Measurements from ENCODE around the gene PRRC2B.

Gene PRRC2B

DNA sequence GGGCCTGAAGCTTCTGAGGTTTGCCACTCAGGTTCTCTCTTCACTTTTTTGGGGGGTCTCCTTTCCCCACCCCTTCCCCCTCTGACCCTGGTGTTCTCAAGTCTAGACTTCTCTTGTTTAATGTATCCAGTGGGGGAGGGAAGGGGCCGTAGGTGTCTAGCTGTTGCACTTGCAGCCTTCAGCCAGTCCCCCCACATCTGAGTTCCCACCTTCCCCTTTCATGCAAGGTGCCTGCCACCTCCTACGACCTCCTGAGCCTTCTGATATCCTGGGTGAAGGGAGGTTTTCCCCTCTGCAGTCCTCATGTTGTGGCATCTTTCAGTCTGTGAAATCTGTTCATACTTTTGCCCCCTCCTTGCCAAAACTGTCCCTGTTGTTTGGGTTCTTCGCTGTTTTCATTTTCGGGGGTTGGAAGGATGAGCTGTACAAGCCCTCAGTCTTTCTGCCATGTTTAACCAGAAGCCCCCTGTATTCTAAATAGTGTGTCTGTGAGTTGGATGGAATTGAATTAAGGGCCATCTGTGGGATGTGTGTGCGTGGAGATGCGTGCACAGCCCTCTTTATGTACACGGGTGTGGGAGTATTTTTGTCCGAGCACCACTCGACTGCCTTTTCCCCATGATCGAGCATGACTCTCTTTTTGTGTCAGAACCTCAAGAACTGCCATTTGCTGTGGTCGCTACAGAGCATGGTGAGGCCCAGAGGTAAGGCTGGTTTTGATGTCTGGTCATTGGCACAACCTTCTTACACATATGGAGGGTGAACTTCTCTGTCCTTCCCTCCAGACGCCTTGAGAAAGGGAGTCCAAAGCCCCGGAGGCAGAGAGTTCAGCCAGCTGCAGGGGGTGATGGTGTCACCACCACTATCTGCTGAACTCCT lies 23.6 kb downstream of the PRRC2B start:
- no peak overlapping the region for H2AK5ac ChIP-seq (ENCODE audit: low read length)
- H4K12ac ChIP-seq (ENCODE audit: low read depth, low read length): no peak overlapping the region
- peaks cover 15 to 26% of the 10 kb centered on the region in 2 experiments for H3K36me3 ChIP-seq (ENCODE audit: control insufficient read depth in 1 of 2, insufficient read depth in 2 of 2, low read length in 2 of 2)
- H3K4me3 ChIP-seq (ENCODE audit: low read depth, low read length): no peak overlapping the region
- H2BK5ac ChIP-seq (ENCODE audit: low read depth, low read length, poor library complexity): no peak overlapping the region
- H4K8ac ChIP-seq (ENCODE audit: low read depth, low read length): no peak overlapping the region
- WGBS (ENCODE audit: extremely low coverage, insufficient coverage, insufficient read length): no CpG with 5 or more reads among the region's 13 CpGs
- no peaks in the 10 kb centered on the region for H3K9me3 ChIP-seq (ENCODE audit: insufficient read depth, low read depth, low read length)
- H3K27me3 ChIP-seq (ENCODE audit: insufficient read depth, low read length): no peaks in the 10 kb centered on the region
- H3K79me1 ChIP-seq (ENCODE audit: low read length): no peaks in the 10 kb centered on the region
- H4K91ac ChIP-seq (ENCODE audit: low read depth, low read length): no peak overlapping the region
- H3K14ac ChIP-seq (ENCODE audit: low read length): no peak overlapping the region
- H3K9ac ChIP-seq (ENCODE audit: low read length): no peak overlapping the region
- H3K4ac ChIP-seq (ENCODE audit: low read depth, low read length): peak overlapping the region; percentile 92
- H3K18ac ChIP-seq (ENCODE audit: low read length): no peak overlapping the region
- no peak overlapping the region for H3K27ac ChIP-seq (ENCODE audit: low read depth, low read length)
- H3K4me2 ChIP-seq (ENCODE audit: low read length): no peak overlapping the region
- no peak overlapping the region for H2BK120ac ChIP-seq (ENCODE audit: insufficient read depth, low read length, poor library complexity)
- H3K23ac ChIP-seq (ENCODE audit: low read length): no peak overlapping the region
- no peak overlapping the region for H2BK12ac ChIP-seq (ENCODE audit: low read length)
- H2AFZ ChIP-seq (ENCODE audit: insufficient read depth, low read length, poor library complexity): no peak overlapping the region
- DNase-seq: peak; percentile 44 to 71
- H3K79me2 ChIP-seq (ENCODE audit: control insufficient read depth, insufficient read depth, low read length, poor library complexity): peaks cover 49% of the 10 kb centered on the region
- H3K4me1 ChIP-seq (ENCODE audit: control insufficient read depth in 1 of 2, insufficient read depth in 2 of 2, low read length in 2 of 2): peaks cover 41 to 43% of the 10 kb centered on the region in 2 experiments

DNA sequence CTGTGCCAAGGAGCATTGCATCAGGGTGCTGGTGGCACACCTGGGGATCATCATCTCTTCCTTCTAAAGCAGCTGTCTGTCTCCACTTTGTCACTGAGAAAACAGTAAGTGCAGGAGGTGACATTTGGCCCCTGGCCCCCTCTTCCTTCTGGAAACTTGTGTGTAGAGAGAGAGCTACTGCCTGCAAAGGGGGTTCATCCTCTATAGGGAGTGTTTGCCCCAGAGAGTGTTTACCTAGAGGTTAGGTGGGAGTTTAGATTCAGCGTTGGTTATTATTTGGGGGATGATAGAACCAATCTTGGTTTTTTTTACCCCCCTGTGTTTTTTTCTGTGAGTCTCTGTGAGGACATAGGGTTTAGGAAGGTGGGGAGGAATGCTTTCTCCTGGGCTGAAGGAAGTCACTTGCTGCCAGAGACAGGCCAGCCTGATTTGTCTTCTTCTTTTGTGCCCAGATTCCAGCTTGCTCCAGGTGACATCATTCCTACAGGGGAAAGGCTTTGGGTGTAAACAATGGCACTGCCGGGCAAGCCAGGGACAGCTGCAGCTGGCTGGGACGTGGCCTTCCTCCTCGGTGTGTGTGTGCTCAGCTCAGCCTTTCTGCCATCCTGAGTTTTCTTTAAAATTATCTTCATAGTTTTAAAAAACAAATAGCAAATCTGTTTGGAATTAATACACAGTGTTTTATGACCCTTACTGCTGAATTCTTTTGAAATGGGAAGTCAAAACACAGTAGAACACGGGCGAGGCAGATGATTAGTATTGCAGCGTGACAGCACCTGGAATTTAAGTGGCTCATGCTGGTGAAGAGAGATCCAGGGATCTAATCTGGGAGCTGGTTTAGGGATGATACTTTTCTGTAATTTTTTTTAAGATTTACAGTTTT lies 24.5 kb downstream of the PRRC2B start:
- peak; percentile 37 to 62 for DNase-seq
- H2AFZ ChIP-seq (ENCODE audit: insufficient read depth, low read length, poor library complexity): no peak overlapping the region

DNA sequence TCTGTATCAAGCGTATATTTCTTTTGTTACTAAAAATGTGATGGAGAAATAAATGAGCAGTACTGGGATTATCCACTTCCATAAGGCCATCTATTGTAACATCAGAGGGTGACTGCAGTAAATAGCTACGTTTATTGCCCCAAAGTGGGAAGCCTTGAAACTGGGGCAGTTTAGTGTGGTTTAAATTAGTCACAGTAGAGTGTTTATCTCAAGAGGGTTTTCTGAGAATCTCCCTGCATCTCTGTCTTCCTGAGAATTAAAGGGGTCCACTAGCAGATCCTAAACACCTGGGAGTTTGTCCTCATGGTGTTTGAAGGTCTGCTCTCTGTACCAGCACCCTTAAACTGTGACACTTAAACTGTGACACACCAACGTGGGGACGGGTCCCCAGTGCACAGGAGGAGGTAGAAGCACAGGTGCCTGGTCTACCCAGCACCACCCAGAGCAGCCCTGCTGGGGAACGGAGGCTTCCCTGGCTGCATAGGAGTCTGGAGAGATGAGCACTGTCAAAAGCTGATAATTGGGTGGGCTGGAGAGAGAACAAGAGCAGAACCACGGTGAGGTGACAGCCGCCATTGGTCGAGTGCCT lies 25.2 kb downstream of the PRRC2B start:
- H3K27me3 ChIP-seq (ENCODE audit: insufficient read depth, low read length): no peaks in the 10 kb centered on the region
- no peak overlapping the region for H3K9ac ChIP-seq (ENCODE audit: low read length)
- H2BK12ac ChIP-seq (ENCODE audit: low read length): no peak overlapping the region
- no peak overlapping the region for H3K14ac ChIP-seq (ENCODE audit: low read length)
- H3K9me3 ChIP-seq (ENCODE audit: insufficient read depth, low read depth, low read length): no peaks in the 10 kb centered on the region
- no peak overlapping the region for H3K27ac ChIP-seq (ENCODE audit: low read depth, low read length)
- peaks cover 60% of the 10 kb centered on the region for H3K79me2 ChIP-seq (ENCODE audit: control insufficient read depth, insufficient read depth, low read length, poor library complexity)
- H4K8ac ChIP-seq (ENCODE audit: low read depth, low read length): no peak overlapping the region
- no peak overlapping the region for H3K4me2 ChIP-seq (ENCODE audit: low read length)
- H2BK5ac ChIP-seq (ENCODE audit: low read depth, low read length, poor library complexity): no peak overlapping the region
- no peak overlapping the region for H2AFZ ChIP-seq (ENCODE audit: insufficient read depth, low read length, poor library complexity)
- H3K4me1 ChIP-seq (ENCODE audit: control insufficient read depth in 1 of 2, insufficient read depth in 2 of 2, low read length in 2 of 2): peaks cover 49 to 53% of the 10 kb centered on the region in 2 experiments
- H3K23ac ChIP-seq (ENCODE audit: low read length): no peak overlapping the region
- peaks cover 14 to 23% of the 10 kb centered on the region in 2 experiments for H3K36me3 ChIP-seq (ENCODE audit: control insufficient read depth in 1 of 2, insufficient read depth in 2 of 2, low read length in 2 of 2)
- no peak overlapping the region for H3K18ac ChIP-seq (ENCODE audit: low read length)
- H4K12ac ChIP-seq (ENCODE audit: low read depth, low read length): no peak overlapping the region
- no peaks in the 10 kb centered on the region for H3K79me1 ChIP-seq (ENCODE audit: low read length)
- H2BK120ac ChIP-seq (ENCODE audit: insufficient read depth, low read length, poor library complexity): no peak overlapping the region
- DNase-seq: no peak
- H3K4ac ChIP-seq (ENCODE audit: low read depth, low read length): peak overlapping the region; percentile 23
- no peak overlapping the region for H4K91ac ChIP-seq (ENCODE audit: low read depth, low read length)
- H3K4me3 ChIP-seq (ENCODE audit: low read depth, low read length): no peak overlapping the region
- WGBS (ENCODE audit: extremely low coverage, insufficient coverage, insufficient read length): no CpG with 5 or more reads among the region's 8 CpGs
- H2AK5ac ChIP-seq (ENCODE audit: low read length): no peak overlapping the region

More for the DNA sequence above, 24.5 kb downstream of the PRRC2B start:
- no peaks in the 10 kb centered on the region for H3K79me1 ChIP-seq (ENCODE audit: low read length)
- peaks cover 14 to 25% of the 10 kb centered on the region in 2 experiments for H3K36me3 ChIP-seq (ENCODE audit: control insufficient read depth in 1 of 2, insufficient read depth in 2 of 2, low read length in 2 of 2)
- no peak overlapping the region for H3K9ac ChIP-seq (ENCODE audit: low read length)
- H4K8ac ChIP-seq (ENCODE audit: low read depth, low read length): no peak overlapping the region
- H3K4me3 ChIP-seq (ENCODE audit: low read depth, low read length): no peak overlapping the region
- no peaks in the 10 kb centered on the region for H3K27me3 ChIP-seq (ENCODE audit: insufficient read depth, low read length)
- H4K12ac ChIP-seq (ENCODE audit: low read depth, low read length): no peak overlapping the region
- no peak overlapping the region for H3K27ac ChIP-seq (ENCODE audit: low read depth, low read length)
- H3K4me2 ChIP-seq (ENCODE audit: low read length): no peak overlapping the region
- H2BK5ac ChIP-seq (ENCODE audit: low read depth, low read length, poor library complexity): no peak overlapping the region
- no peak overlapping the region for H3K18ac ChIP-seq (ENCODE audit: low read length)
- no peaks in the 10 kb centered on the region for H3K9me3 ChIP-seq (ENCODE audit: insufficient read depth, low read depth, low read length)
- H2BK12ac ChIP-seq (ENCODE audit: low read length): no peak overlapping the region
- no CpG with 5 or more reads among the region's 7 CpGs for WGBS (ENCODE audit: extremely low coverage, insufficient coverage, insufficient read length)
- H4K91ac ChIP-seq (ENCODE audit: low read depth, low read length): no peak overlapping the region
- H2BK120ac ChIP-seq (ENCODE audit: insufficient read depth, low read length, poor library complexity): no peak overlapping the region
- peaks cover 49 to 50% of the 10 kb centered on the region in 2 experiments for H3K4me1 ChIP-seq (ENCODE audit: control insufficient read depth in 1 of 2, insufficient read depth in 2 of 2, low read length in 2 of 2)
- H2AK5ac ChIP-seq (ENCODE audit: low read length): no peak overlapping the region
- no peak overlapping the region for H3K14ac ChIP-seq (ENCODE audit: low read length)
- H3K23ac ChIP-seq (ENCODE audit: low read length): no peak overlapping the region
- peak overlapping the region; percentile 92 for H3K4ac ChIP-seq (ENCODE audit: low read depth, low read length)
- H3K79me2 ChIP-seq (ENCODE audit: control insufficient read depth, insufficient read depth, low read length, poor library complexity): peaks cover 55% of the 10 kb centered on the region

DNA sequence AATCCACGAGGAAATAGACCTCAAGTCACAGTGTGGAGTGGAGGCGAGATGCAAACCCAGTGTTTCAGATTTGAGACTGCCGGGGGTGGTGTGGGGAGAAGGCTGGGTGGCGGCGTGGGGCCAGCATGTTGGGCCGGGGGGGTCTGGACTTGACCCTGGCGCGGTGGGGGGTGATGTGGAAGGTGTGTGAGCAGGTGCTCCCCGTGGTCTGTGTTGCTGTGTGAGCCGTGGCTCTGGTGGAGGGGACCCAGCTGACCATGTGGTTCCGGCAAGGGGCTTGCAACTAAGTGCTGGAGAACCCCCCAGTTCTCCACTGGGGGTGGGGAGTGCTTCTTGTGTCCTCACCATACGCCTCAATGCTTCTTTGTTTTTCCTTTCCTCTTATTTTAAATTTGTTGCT lies 25.8 kb downstream of the PRRC2B start:
- Histone ChIP-seq H3K4ac (ENCODE audit: low read depth, low read length) (peak overlapping the region; percentile 23), H3K9ac (ENCODE audit: low read length) (no peak overlapping the region), H3K23ac (ENCODE audit: low read length) (no peak overlapping the region), H3K9me3 (ENCODE audit: insufficient read depth, low read depth, low read length) (no peaks in the 10 kb centered on the region), H3K79me1 (ENCODE audit: low read length) (no peaks in the 10 kb centered on the region), H3K27ac (ENCODE audit: low read depth, low read length) (no peak overlapping the region), H3K18ac (ENCODE audit: low read length) (no peak overlapping the region), H2BK120ac (ENCODE audit: insufficient read depth, low read length, poor library complexity) (no peak overlapping the region), H3K79me2 (ENCODE audit: control insufficient read depth, insufficient read depth, low read length, poor library complexity) (peaks cover 59% of the 10 kb centered on the region), H2AK5ac (ENCODE audit: low read length) (no peak overlapping the region), H3K4me3 (ENCODE audit: low read depth, low read length) (no peak overlapping the region), H3K4me1 (ENCODE audit: control insufficient read depth in 1 of 2, insufficient read depth in 2 of 2, low read length in 2 of 2) (peaks cover 49 to 53% of the 10 kb centered on the region in 2 experiments), H2AFZ (ENCODE audit: insufficient read depth, low read length, poor library complexity) (no peak overlapping the region), H3K14ac (ENCODE audit: low read length) (no peak overlapping the region), H2BK12ac (ENCODE audit: low read length) (no peak overlapping the region), H4K91ac (ENCODE audit: low read depth, low read length) (no peak overlapping the region), H3K4me2 (ENCODE audit: low read length) (no peak overlapping the region), H4K12ac (ENCODE audit: low read depth, low read length) (no peak overlapping the region), H4K8ac (ENCODE audit: low read depth, low read length) (no peak overlapping the region), H3K27me3 (ENCODE audit: insufficient read depth, low read length) (no peaks in the 10 kb centered on the region), H3K36me3 (ENCODE audit: control insufficient read depth in 1 of 2, insufficient read depth in 2 of 2, low read length in 2 of 2) (peaks cover 14 to 20% of the 10 kb centered on the region in 2 experiments), H2BK5ac (ENCODE audit: low read depth, low read length, poor library complexity) (no peak overlapping the region)
- no peak for DNase-seq
- WGBS (ENCODE audit: extremely low coverage, insufficient coverage, insufficient read length): no CpG with 5 or more reads among the region's 12 CpGs
